GM20000 (cell line): ENCODE results near the gene MED29.

ENCODE experiments used
- DNase-seq: peaks from one replicate; pipeline ENCODE4 v3.0.0; 2012; ENCODE audit warnings: low spot score
- TF ChIP-seq, protein P1 (sequence below): IDR thresholded peaks from 2 replicates; pipeline ENCODE4 v1.5.1; 2012; ENCODE audit warnings: mild to moderate bottlenecking, control low read depth; ENCODE audit errors: extremely low read depth, missing control alignments

Gene MED29

DNA sequence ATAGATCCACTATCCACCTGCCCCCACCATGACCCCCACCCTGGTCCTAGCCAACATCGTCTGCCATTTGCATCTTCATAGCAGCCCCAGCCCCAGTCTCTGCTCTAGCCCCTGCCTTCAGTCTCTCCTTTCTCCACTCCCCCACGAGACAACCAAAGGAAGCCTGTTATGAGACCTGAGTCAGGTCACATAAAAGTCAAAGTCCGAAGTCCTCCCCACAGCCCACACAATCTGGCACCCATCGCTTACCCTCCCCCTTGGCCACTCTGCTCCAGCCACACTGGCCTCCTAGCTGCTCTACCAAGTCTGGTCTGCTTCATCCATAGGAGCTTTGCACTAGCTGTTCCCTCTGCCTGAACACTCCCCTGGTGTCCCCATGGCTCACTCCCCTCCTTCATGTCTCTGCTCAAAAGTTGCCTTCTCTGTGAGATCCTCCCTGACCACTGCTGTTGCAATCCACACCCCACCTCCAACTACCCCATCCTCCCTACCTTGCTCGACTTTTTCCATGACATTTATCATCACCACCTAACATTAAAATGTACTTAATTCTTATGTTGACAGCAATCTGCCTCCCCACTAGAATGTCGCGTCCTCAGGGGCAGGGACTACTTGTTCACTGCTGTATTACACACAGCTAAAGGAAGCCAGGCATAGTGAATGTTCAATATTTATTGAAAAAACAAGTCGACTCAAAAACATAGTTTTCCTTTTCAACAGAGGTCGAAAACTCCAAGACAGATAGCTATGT is 20.1 kb downstream of the MED29 start:
- peak; percentile 63 for DNase-seq

DNA sequence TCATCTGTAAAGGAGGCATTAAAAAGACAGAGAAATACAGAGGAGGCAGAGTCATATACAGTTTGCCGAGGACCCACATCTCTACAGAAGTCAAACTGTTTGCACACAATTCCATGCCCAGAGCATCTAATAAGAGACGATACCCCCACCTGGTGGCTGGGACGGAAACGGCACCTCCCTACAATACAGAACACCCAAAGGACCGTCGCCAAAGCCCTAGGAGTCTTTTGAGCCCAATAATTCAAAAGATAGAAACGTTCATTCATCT is 20.6 kb downstream of the MED29 start:
- TF ChIP-seq, protein P1, sequence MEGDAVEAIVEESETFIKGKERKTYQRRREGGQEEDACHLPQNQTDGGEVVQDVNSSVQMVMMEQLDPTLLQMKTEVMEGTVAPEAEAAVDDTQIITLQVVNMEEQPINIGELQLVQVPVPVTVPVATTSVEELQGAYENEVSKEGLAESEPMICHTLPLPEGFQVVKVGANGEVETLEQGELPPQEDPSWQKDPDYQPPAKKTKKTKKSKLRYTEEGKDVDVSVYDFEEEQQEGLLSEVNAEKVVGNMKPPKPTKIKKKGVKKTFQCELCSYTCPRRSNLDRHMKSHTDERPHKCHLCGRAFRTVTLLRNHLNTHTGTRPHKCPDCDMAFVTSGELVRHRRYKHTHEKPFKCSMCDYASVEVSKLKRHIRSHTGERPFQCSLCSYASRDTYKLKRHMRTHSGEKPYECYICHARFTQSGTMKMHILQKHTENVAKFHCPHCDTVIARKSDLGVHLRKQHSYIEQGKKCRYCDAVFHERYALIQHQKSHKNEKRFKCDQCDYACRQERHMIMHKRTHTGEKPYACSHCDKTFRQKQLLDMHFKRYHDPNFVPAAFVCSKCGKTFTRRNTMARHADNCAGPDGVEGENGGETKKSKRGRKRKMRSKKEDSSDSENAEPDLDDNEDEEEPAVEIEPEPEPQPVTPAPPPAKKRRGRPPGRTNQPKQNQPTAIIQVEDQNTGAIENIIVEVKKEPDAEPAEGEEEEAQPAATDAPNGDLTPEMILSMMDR: peak; percentile 95
- DNase-seq: peak; percentile 77

More for the DNA sequence above, 20.1 kb downstream of the MED29 start:
- TF ChIP-seq, protein P1: no peak

DNA sequence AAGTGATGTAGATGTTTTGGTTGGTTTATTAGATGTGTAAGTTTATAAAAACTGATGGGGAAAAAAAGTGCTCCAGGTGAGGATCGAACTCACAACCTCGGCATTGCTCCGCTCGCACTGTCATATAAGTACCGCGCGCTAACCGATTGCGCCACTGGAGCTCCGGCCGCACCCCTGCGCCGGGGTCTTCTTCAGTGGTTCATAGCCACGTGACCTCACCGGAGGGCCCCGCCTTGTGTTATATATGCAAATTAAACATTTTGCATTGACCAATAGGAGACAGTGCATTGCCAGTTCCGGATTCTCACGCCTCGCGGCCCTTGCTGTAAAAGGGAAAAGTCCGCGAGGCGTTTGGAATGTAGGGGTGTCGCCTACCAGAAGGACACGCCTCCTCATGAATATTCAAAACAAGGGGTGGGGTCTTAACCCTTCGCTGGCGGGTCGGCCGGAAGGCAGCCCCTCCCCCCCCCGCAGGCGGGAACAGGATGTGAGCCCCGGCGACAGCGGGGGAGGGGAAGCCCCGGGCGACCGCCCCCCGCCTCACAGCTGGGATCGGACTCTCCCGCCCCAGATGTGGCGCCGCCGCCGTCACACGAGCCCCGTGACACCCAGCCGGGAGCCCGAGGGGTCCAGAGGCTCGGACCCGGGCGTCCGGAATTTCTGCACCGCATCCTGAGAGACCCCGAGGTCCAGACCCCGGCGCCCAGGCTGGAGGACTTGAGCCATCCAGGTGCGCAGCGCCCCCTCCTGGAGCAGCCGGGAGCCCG is 21.1 kb downstream of the MED29 start, which contains the start of gene PLEKHG2:
Gene PLEKHG2, plus strand, starts transcription at position 570 of the 767 bp plus-strand sequence. CDS start 1,418 bp downstream, outside the sequence.
- TF ChIP-seq, protein P1: peak; percentile 54
- DNase-seq: peak; percentile 99

DNA sequence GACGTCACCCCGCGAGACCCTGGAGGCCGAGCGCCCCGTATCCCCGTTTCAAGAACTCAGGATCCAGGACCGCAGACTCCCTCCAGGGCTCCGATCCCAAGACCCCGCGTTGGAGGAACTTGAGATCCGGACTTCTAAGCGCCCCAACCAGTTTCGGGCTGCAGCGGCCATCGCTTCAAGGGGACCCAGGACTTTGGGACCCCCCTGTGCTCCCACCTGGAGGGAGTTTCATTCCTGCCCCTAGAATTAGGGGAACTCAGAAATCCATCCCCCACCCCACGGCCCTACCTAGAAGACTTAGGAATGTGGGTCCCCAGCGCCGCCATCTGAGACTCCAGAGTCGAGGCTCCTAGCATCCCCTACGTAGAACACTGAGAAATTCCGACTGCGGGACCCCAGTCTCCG is 21.7 kb downstream of the MED29 start:
- DNase-seq: no peak
- TF ChIP-seq, protein P1: no peak

DNA sequence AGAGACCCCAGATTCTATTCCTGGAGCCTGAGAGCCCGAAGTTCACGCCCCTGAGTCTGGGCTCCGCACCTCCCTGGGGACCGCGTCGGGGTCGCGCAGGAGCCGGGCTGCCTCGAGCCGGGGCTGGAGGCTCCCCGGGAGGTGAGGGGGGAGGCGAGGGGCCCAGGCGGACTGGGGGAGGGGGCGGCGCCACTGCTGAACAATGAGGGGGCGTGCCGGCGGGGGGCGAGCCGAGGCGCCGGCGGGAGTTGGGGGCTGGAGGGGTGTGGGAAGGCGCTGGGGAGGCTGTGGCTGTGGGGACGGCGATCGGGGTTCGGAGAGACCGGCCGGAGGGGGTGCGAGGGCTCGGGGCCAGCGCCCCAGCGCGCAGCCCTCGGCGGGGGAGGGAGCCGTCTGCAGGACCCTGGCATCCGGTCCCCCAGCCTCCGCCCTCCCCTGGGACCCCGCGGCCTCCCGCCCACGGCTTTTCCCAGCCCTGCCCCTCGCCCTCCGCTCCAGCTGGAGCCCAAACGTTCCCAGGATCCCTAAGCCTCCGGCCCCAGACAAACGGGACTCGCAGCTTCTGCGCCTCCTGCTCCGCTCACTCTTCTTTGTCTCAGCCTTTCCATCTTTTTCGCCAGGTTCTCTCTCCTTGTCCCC is 22.2 kb downstream of the MED29 start:
- DNase-seq: peak; percentile 66
- TF ChIP-seq, protein P1: no peak

DNA sequence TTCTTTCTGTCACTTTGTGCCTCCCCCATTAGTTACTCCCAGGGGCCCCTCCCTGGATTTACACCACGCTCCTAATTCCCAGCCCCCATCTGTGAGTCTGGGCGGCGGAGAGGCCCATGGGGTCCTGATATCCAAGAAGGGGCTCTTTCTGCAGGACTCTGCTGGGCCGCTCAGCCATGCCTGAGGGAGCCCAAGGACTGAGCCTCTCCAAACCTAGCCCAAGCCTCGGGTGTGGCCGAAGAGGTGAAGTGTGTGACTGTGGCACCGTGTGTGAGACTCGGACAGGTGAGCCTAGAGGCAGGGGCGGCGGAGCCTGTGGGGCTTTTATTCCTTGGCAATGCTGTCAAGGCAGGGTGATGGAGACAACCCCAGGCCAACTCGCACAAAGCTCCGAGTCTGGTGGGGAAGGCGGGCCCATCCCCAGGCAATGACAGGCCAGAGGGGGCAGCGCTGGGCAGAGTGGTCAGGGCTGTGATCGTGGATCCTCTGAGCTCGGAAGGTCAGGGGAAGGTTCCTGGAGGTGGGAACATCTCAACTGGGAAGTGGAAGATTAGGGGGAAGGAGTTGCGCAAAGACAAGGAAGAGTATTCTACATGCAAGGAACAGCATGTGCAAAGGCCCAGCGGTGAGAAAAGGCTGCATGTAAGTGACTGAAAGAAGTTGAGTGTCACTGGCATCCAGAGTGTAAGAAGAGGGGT is 22.9 kb downstream of the MED29 start:
- DNase-seq: no peak
- TF ChIP-seq, protein P1: peak; percentile 18
